OCI-LY1 (cell line): Measurements from ENCODE around the gene ZXDC.

Source experiments
- H2AFZ ChIP-seq: fragments of 200-600 bp; sonication (generic), shearing (Covaris generic); 2 replicates; pipeline ENCODE4 v1.6.0; 2014; ENCODE audit warnings: antibody characterized with exemption, mild to moderate bottlenecking, low read length
- H3F3A ChIP-seq: fragments of 200-600 bp; sonication (generic), shearing (Covaris generic); 2 replicates; pipeline ENCODE4 v1.6.0; 2014; ENCODE audit warnings: mild to moderate bottlenecking, antibody characterized with exemption, low read length, moderate library complexity; ENCODE audit not compliant: insufficient read depth
- H3K27ac ChIP-seq: fragments of 200-600 bp; sonication (generic); 2 replicates; pipeline ENCODE4 v1.5.1; 2014; ENCODE audit warnings: low read length, mixed run types, mild to moderate bottlenecking, low read depth; ENCODE audit not compliant: poor library complexity, severe bottlenecking
- H3K27me3 ChIP-seq: fragments of 200-600 bp; sonication (generic); 2 replicates; pipeline ENCODE4 v1.6.0; 2014; ENCODE audit warnings: antibody characterized with exemption, mild to moderate bottlenecking, low read length, moderate library complexity; ENCODE audit not compliant: insufficient read depth
- H3K36me3 ChIP-seq: fragments of 200-600 bp; sonication (generic); 2 replicates; pipeline ENCODE4 v1.6.1; 2014; ENCODE audit warnings: mild to moderate bottlenecking, antibody characterized with exemption, low read length, moderate library complexity, mixed read lengths; ENCODE audit not compliant: insufficient read depth
- H3K4me1 ChIP-seq: fragments of 200-600 bp; sonication (generic); 2 replicates; pipeline ENCODE4 v1.5.1; 2014; ENCODE audit warnings: mild to moderate bottlenecking, low read length, moderate library complexity; ENCODE audit not compliant: insufficient read depth, severe bottlenecking
- H3K4me2 ChIP-seq: fragments of 200-600 bp; sonication (generic), shearing (Covaris generic); 2 replicates; pipeline ENCODE4 v1.6.1; 2014; ENCODE audit warnings: low read length
- H3K4me3 ChIP-seq: fragments of 200-600 bp; sonication (generic); 2 replicates; pipeline ENCODE4 v1.5.1; 2014; ENCODE audit warnings: low read length, low read depth, mild to moderate bottlenecking, mixed read lengths; ENCODE audit not compliant: poor library complexity, severe bottlenecking
- H3K79me2 ChIP-seq: fragments of 200-600 bp; shearing (Covaris generic); 2 replicates; pipeline ENCODE4 v1.6.1; 2016; ENCODE audit warnings: mixed run types, low read length, mixed read lengths; ENCODE audit not compliant: insufficient read depth
- H3K9ac ChIP-seq: fragments of 200-600 bp; sonication (generic), shearing (Covaris generic); 2 replicates; pipeline ENCODE4 v1.6.1; 2014; ENCODE audit warnings: mild to moderate bottlenecking, low read length, mixed read lengths
- H3K9me2 ChIP-seq: fragments of 200-600 bp; sonication (generic), shearing (Covaris generic); 2 replicates; pipeline ENCODE4 v1.6.1; 2014; ENCODE audit warnings: low read depth, mild to moderate bottlenecking, low read length, mixed read lengths
- H3K9me3 ChIP-seq: fragments of 200-600 bp; shearing (Covaris generic); 2 replicates; pipeline ENCODE4 v1.6.1; 2014; ENCODE audit warnings: low read length, mixed read lengths
- H4K20me1 ChIP-seq: fragments of 200-600 bp; sonication (generic), shearing (Covaris generic); 2 replicates; pipeline ENCODE4 v1.6.0; 2016; ENCODE audit warnings: mild to moderate bottlenecking, low read length; ENCODE audit not compliant: insufficient read depth
- EZH2 ChIP-seq: fragments of 200-600 bp; sonication (generic), shearing (Covaris generic); IDR thresholded peaks from 2 replicates; pipeline ENCODE4 v1.8.0; 2017; ENCODE audit warnings: borderline replicate concordance, mixed run types, mild to moderate bottlenecking, antibody characterized with exemption, low read length, moderate library complexity, mixed read lengths
- TF ChIP-seq, protein P1 (sequence below): fragments of 200-600 bp; sonication (generic), shearing (Covaris generic); IDR thresholded peaks from 2 replicates; pipeline ENCODE4 v1.5.1; 2017; ENCODE audit warnings: mild to moderate bottlenecking, antibody characterized with exemption, low read length, moderate library complexity, mixed read lengths

Gene ZXDC

DNA sequence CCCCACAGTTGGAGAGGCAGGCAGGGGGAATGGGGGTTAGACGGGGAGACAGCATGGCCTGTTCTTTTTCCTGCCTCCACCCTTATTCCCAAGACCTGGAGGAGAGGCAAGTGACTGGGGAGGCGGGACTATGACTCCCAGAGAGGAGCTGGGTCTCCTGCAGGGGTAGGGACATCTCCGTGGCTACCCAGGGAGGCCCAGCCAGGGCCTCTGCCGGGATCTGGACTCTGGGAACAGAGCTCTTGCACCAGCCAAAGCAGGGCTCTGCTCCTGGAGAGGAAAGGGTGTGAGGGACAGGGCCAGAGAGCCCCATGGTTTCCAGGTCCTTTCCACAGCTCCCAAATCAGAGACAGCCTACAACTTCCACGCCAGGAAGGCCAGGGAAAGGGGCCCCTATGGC, 58.2 kb downstream of the ZXDC start:
- Histone ChIP-seq H3K9me2 (no peaks in the 10 kb centered on the region), H3K36me3 (no peaks in the 10 kb centered on the region), H4K20me1 (no peaks in the 10 kb centered on the region), H3K79me2 (no peaks in the 10 kb centered on the region), H3K4me3 (no peak overlapping the region), H3K27ac (no peak overlapping the region), H3K9ac (no peak overlapping the region), H3K27me3 (no peaks in the 10 kb centered on the region), H3F3A (no peaks in the 10 kb centered on the region), H3K4me1 (no peaks in the 10 kb centered on the region), H3K9me3 (no peaks in the 10 kb centered on the region), H2AFZ (no peak overlapping the region), H3K4me2 (no peak overlapping the region)
- TF ChIP-seq, protein P1, sequence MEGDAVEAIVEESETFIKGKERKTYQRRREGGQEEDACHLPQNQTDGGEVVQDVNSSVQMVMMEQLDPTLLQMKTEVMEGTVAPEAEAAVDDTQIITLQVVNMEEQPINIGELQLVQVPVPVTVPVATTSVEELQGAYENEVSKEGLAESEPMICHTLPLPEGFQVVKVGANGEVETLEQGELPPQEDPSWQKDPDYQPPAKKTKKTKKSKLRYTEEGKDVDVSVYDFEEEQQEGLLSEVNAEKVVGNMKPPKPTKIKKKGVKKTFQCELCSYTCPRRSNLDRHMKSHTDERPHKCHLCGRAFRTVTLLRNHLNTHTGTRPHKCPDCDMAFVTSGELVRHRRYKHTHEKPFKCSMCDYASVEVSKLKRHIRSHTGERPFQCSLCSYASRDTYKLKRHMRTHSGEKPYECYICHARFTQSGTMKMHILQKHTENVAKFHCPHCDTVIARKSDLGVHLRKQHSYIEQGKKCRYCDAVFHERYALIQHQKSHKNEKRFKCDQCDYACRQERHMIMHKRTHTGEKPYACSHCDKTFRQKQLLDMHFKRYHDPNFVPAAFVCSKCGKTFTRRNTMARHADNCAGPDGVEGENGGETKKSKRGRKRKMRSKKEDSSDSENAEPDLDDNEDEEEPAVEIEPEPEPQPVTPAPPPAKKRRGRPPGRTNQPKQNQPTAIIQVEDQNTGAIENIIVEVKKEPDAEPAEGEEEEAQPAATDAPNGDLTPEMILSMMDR = no peak
- TF ChIP-seq EZH2 = no peak

DNA sequence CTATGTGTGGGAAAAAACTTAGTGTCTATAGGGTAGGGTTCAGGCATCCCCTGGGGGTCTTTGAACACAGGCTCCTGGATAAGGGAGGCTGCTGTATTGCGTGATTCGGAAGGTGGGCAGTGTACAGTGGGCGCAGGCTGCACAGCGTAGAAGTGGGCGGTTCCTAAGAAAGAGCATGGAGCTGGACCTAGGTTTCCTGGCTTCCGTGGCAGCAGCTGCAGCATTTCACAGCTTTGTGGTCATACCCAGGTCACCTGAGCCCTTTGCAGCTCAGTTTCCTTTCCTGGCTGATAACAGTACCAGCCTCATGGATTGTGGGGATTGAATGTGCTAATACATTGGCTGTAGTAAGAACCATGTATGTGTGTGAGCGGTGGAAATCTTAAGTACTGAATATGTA, 58.7 kb downstream of the ZXDC start:
- TF ChIP-seq EZH2 = no peak
- TF ChIP-seq, protein P1 = no peak
- H4K20me1 ChIP-seq = no peaks in the 10 kb centered on the region
- H3K4me2 ChIP-seq = no peak overlapping the region
- H3K9ac ChIP-seq = no peak overlapping the region
- no peak overlapping the region for H3K27ac ChIP-seq
- no peaks in the 10 kb centered on the region for H3K27me3 ChIP-seq
- no peaks in the 10 kb centered on the region for H3K9me3 ChIP-seq
- H3K4me1 ChIP-seq = no peaks in the 10 kb centered on the region
- no peaks in the 10 kb centered on the region for H3K36me3 ChIP-seq
- H3K4me3 ChIP-seq = no peak overlapping the region
- H3K79me2 ChIP-seq = no peaks in the 10 kb centered on the region
- H3F3A ChIP-seq = no peaks in the 10 kb centered on the region
- H2AFZ ChIP-seq = no peak overlapping the region
- no peaks in the 10 kb centered on the region for H3K9me2 ChIP-seq

DNA sequence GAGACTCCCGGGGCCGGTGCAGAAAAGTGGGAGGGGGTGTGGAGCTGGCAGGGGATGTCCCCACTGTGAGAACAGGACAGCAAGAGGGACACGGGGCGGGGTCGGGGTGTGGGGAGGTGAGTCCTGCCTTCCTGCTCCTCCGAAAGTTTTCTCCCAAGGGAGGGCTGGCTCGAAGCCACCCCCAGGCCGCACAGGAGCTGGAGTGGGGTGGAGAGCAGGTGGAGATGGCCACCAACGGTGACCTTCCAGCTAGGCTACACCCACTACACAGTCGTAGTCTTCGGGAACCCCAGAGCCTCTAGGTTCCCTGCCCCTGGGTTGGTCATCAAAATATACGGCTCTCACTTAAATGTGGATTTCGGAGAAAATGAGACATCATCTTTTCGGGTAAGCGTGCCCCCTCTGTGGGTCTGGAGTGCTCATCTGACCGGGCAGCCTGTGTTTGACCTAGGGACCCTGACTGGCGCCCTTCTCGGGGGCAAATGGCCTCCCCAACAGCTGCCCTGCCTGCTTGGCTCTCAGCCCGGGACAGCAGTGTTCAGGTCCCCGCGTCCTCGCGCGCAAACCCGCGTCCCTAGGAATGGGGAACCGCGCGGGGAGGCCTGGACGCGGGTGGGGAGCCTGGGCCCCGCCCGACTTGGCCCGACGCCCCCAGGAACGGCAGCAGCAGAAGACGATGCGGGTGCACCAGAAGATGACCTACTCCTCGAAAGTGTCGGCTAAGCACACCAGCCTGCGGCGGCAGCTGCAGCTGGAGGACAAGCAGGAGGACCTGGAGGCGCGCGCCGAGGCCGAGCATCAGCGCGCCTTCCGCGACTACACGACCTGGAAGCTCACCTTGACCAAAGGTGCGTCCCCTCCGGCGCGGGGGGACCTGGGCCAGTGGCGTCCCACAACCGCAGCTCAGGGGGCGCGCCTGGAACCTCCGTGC, 59.8 kb downstream of the ZXDC start:
- no peak overlapping the region for H3K4me2 ChIP-seq
- H3K9ac ChIP-seq = no peak overlapping the region
- no peaks in the 10 kb centered on the region for H3K79me2 ChIP-seq
- no peak for TF ChIP-seq EZH2
- TF ChIP-seq, protein P1 = no peak
- no peaks in the 10 kb centered on the region for H3K36me3 ChIP-seq
- no peak overlapping the region for H3K27ac ChIP-seq
- no peaks in the 10 kb centered on the region for H3K4me1 ChIP-seq
- no peak overlapping the region for H2AFZ ChIP-seq
- no peaks in the 10 kb centered on the region for H3F3A ChIP-seq
- H3K9me3 ChIP-seq = no peaks in the 10 kb centered on the region
- no peaks in the 10 kb centered on the region for H4K20me1 ChIP-seq
- H3K4me3 ChIP-seq = no peak overlapping the region
- H3K9me2 ChIP-seq = no peaks in the 10 kb centered on the region
- no peaks in the 10 kb centered on the region for H3K27me3 ChIP-seq
